DND-41 (cell line): ENCODE results near the gene TM4SF1.

Experiments
- EZH2 ChIP-seq: IDR thresholded peaks from 3 replicates; pipeline ENCODE4 v1.6.1; 2012; ENCODE audit warnings: borderline replicate concordance, low read depth, mild to moderate bottlenecking, moderate library complexity, low read length, inconsistent platforms; ENCODE audit not compliant: severe bottlenecking
- TF ChIP-seq, protein P1 (sequence below): IDR thresholded peaks from 2 replicates; pipeline ENCODE4 v1.5.1; 2012; ENCODE audit warnings: borderline replicate concordance, low read length, moderate library complexity, mild to moderate bottlenecking; ENCODE audit not compliant: poor library complexity, severe bottlenecking; ENCODE audit errors: extremely low read depth

- TF ChIP-seq, protein P1, sequence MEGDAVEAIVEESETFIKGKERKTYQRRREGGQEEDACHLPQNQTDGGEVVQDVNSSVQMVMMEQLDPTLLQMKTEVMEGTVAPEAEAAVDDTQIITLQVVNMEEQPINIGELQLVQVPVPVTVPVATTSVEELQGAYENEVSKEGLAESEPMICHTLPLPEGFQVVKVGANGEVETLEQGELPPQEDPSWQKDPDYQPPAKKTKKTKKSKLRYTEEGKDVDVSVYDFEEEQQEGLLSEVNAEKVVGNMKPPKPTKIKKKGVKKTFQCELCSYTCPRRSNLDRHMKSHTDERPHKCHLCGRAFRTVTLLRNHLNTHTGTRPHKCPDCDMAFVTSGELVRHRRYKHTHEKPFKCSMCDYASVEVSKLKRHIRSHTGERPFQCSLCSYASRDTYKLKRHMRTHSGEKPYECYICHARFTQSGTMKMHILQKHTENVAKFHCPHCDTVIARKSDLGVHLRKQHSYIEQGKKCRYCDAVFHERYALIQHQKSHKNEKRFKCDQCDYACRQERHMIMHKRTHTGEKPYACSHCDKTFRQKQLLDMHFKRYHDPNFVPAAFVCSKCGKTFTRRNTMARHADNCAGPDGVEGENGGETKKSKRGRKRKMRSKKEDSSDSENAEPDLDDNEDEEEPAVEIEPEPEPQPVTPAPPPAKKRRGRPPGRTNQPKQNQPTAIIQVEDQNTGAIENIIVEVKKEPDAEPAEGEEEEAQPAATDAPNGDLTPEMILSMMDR, result no peak
- no peak for TF ChIP-seq EZH2
Observed at GRCh38 chr3:149336925-149337324, 40.5 kb downstream of the TM4SF1 start.
